PFSK-1 (cell line): ENCODE measurements around the gene RDH13.

Experiments used
- FOXP2 ChIP-seq: optimal IDR thresholded peaks from 2 replicates; pipeline ENCODE3; 2011; ENCODE audit warnings: borderline replicate concordance, control low read depth, inconsistent platforms; ENCODE audit not compliant: insufficient read depth; ENCODE audit errors: extremely low read length, extremely low read depth
- POLR2AphosphoS5 ChIP-seq: IDR thresholded peaks from 2 replicates; pipeline ENCODE4 v1.6.1; 2012; ENCODE audit warnings: low read depth, mild to moderate bottlenecking, control low read depth, low read length, moderate library complexity
- SIN3A ChIP-seq: IDR thresholded peaks from 2 replicates; pipeline ENCODE4 v1.6.1; 2012; ENCODE audit warnings: mild to moderate bottlenecking, low read length, moderate library complexity, borderline replicate concordance; ENCODE audit not compliant: insufficient read depth
- TAF1 ChIP-seq: IDR thresholded peaks from 2 replicates; pipeline ENCODE4 v1.6.1; 2012; ENCODE audit warnings: low read length, control low read depth, borderline replicate concordance; ENCODE audit not compliant: insufficient read depth
- TF ChIP-seq, protein P1 (sequence below), 2 experiments: IDR thresholded peaks; 2 replicates each; pipeline versions ENCODE4 v1.6.1 to v1.8.0; 2011 to 2012; ENCODE audit warnings: low read depth in 2 of 2, low read length in 2 of 2, control low read depth in 1 of 2, inconsistent platforms in 1 of 2, mild to moderate bottlenecking in 1 of 2, moderate library complexity in 1 of 2; ENCODE audit not compliant: insufficient read depth in 1 of 2

DNA sequence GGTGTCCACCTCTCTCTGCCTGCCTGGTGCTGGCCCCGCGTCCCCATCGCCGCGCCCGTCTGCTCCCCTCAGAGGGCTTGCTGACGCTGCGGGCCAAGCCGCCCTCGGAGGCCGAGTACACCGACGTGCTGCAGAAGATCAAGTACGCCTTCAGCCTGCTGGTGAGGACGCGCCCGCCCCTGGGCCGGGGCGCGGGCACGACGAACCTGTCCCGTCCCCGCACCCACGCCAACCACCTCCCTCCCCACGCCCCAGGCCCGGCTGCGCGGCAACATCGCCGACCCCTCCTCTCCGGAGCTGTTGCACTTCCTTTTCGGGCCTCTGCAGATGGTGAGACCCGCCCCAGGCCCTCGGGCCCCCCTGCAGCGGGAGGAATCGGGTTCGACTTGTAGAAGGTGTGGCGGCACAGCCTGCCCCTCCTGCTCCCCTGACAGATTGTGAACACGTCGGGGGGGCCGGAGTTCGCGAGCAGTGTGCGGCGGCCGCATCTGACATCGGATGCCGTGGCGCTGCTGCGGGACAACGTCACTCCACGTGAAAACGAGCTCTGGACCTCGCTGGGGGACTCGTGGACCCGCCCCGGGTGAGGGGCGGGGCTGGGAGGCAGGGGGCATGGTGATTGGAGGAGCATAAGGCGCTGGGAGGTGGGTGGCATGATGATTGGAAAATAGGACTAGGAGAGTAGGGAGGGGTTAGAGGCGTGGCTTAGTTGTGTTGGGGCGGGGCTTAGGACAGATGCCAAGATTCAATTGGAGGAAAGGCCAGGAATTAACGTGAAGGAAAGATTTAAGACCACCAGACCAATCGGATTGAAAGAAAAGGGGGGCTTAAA, 19.3 kb upstream of the RDH13 start:
- no peak for TF ChIP-seq POLR2AphosphoS5
- TF ChIP-seq SIN3A, result no peak
- no peak for TF ChIP-seq FOXP2
- TF ChIP-seq, protein P1, sequence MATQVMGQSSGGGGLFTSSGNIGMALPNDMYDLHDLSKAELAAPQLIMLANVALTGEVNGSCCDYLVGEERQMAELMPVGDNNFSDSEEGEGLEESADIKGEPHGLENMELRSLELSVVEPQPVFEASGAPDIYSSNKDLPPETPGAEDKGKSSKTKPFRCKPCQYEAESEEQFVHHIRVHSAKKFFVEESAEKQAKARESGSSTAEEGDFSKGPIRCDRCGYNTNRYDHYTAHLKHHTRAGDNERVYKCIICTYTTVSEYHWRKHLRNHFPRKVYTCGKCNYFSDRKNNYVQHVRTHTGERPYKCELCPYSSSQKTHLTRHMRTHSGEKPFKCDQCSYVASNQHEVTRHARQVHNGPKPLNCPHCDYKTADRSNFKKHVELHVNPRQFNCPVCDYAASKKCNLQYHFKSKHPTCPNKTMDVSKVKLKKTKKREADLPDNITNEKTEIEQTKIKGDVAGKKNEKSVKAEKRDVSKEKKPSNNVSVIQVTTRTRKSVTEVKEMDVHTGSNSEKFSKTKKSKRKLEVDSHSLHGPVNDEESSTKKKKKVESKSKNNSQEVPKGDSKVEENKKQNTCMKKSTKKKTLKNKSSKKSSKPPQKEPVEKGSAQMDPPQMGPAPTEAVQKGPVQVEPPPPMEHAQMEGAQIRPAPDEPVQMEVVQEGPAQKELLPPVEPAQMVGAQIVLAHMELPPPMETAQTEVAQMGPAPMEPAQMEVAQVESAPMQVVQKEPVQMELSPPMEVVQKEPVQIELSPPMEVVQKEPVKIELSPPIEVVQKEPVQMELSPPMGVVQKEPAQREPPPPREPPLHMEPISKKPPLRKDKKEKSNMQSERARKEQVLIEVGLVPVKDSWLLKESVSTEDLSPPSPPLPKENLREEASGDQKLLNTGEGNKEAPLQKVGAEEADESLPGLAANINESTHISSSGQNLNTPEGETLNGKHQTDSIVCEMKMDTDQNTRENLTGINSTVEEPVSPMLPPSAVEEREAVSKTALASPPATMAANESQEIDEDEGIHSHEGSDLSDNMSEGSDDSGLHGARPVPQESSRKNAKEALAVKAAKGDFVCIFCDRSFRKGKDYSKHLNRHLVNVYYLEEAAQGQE (IDR thresholded peaks at IDR 0.05; ENCODE audit: insufficient read depth in 1 of 2, low read depth in 2 of 2, low read length in 2 of 2), result no peak
- no peak for TF ChIP-seq TAF1
